HG02759 (cell line): Measurements from ENCODE around the gene CHMP1B.
A peak's percentile ranks its signal among the peaks of the same experiment; 100 is the strongest.
"Not testable (repeated sequence)": the region's sequence is repeated elsewhere in the genome, so short reads cannot be mapped to it uniquely, and the experiment has no call there.

Source experiments
- ATAC-seq: cut with Tn5 transposase; IDR thresholded peaks from one replicate; pipeline ENCODE4 v1.9.1; 2021; ENCODE audit warnings: mild to moderate bottlenecking, moderate library complexity; ENCODE audit not compliant: unreplicated experiment

Gene CHMP1B

DNA sequence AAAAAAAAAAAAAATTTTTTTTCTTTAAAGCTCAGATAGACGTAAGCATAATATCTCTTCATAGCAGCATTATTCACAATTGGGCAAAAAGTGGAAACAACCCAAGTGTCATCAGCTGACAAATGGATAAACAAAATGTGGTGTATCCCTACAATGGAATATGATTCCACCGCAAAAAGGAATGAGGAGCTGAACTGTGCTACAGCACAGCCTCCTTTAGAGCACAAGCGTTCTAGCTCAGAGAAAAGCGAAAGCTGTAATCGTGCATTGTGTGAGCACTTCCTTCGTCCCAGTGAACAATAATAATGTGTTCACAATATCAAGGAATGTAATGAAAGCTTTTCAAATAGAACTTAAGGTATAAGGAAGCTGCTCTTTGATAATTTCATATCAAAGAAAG lies 11.7 kb upstream of the CHMP1B start:
- no peak for ATAC-seq

GRCh38 chr18:11840493-11840892 lies 10.7 kb upstream of the CHMP1B start:
- no peak for ATAC-seq

GRCh38 chr18:11842562-11842961 lies 8.7 kb upstream of the CHMP1B start:
- ATAC-seq = no peak

GRCh38 chr18:11844436-11844835 lies 6.8 kb upstream of the CHMP1B start:
- no peak for ATAC-seq

GRCh38 chr18:11845654-11846053 lies 5.6 kb upstream of the CHMP1B start:
- no peak for ATAC-seq

DNA sequence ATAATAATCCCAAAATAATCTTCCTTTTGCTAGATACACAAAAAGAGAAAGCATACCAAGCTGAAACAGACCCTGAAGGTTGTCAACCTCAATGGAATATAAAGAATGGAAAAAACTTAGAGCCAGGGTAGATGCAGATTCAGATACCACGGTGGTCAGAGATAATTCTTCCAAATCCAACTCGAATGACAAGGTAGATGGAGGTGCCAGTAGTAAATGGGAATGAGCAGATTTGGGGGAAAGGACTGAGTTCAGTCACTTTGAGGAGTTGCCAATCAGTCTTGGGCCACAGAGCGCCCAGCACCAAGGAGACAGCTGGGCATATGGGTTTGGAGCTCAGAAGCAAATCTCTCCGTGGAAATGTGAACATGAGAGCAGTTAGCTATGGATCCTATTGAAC lies 3.4 kb upstream of the CHMP1B start:
- no peak for ATAC-seq

- ATAC-seq = no peak
These were observed 1.9 kb upstream of the CHMP1B start for GRCh38 chr18:11849279-11849678.

- no peak for ATAC-seq
These were observed 1.2 kb upstream of the CHMP1B start for GRCh38 chr18:11849841-11850634.

DNA sequence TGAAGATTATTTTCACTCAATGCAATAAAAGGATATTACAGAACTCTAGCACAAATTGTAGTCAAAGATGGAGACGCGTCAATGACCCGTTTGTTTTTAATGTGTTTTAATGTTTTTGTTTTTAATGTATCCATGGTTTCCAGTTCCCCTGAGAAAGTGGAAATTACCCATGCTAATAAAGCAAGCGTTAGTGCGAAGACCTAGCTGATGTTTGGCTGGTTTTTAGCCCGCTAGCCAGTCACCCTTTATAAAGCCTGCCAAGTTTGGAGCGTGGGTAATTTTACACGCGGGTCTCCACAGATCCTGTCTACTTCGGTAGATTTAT lies 430 bp upstream of the CHMP1B start:
- ATAC-seq = peak; percentile 30

GRCh38 chr18:11851806-11852337 lies 659 bp downstream of the CHMP1B start:
- ATAC-seq = peak; percentile 17

GRCh38 chr18:11854554-11854953 lies 3.3 kb downstream of the CHMP1B start:
- not testable (repeated sequence) for ATAC-seq

GRCh38 chr18:11857177-11857887 lies 6.1 kb downstream of the CHMP1B start:
- ATAC-seq = no peak

DNA sequence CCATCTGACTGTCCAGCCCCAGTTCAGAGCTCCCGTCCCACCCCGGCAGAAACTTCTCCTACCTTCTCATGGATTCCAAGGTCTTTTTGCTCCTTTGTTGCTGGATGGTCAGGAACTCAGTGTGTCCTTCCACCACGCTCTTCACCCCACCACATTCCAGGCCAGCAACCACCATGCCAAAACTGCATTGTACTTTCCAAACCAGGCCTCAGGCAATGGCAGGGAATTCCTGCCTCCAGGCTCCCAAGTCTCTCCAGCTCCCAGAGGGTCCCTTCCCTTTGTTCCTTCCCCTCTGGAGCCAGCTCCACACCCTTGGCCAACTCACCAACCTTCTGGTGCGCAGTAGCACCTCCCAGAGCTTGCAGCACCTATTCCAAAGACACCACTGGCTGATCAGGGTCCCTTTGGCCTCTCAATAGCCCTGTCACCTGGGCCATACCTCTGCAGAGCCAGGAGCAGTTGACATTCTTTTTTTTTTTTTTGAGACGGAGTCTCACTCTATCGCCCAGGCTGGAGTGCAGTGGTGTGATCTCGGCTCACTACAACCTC lies 8.1 kb downstream of the CHMP1B start:
- no peak for ATAC-seq

GRCh38 chr18:11859903-11860407 lies 8.7 kb downstream of the CHMP1B start:
- no peak for ATAC-seq

DNA sequence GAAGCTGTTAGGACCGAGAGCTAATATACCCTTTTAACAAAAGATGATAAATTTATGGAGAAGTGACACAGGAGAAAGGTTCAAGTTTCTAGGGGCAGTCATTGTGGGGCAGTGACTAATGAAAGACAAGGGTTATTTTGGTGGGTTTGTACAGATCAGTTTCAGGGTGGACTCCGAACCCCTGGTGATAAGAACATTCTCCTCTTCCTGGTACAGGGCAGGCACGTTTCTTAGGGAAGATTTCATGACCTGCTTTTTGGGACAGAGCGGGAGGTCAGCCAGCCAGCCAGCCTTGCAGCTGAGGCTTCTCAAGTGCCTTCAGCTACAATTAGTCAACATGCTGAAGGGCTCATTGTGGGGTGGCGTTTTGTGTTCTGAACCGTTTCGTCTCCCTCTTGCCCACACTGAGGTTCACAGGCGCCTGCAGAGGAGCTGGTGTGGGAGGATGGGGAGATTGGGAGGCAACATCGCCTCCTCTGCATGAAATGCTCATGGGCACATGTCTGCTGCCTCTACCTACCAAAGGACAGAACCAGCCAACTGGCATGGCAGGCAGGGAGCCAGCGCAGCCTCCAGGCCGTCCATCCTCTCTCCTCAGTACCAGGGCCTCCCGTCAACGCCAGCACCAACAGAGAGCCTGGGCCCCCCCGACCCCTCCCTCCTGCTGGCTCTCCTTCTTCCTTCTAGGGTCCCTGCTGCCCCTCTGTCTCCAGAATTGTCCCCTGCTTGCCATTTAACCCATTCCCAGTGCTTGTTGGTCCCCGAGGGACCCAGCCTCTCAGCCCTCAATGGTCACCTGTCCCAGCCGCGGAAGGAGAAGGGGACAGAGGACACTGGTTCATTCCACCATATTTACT lies 9.6 kb downstream of the CHMP1B start:
- no peak for ATAC-seq

DNA sequence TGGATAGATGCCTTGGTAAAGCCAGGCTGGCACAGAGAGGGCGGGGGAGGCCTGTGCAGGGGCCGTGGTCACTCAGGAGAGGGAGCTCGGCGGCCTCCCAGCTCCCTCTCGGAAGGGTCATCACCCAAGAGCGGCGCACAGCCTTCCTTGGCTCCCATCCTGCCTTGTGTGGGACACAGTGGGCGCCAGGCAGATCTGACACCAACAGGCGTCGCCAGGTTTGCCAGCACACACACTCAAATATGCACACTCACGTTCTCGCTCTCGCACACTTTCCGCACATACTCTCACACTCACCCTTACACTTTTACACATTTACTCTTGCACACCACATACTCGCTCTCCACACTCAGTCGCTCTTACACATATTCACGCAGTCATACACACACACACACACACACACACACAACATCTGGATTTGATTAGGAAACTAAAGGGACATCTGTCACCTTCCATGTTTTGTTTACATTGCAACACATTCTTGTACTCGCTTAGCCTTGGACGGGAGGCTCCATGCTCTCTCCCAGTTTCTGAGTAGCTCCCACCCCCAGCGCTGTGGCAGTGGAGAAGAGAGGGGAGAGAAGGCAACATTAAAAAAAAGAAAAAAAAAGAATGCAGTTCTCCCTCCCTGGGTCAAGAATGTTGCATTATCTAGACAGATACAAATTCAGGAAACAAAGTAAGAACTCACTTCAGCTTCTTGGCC lies 10.5 kb downstream of the CHMP1B start:
- no peak for ATAC-seq

DNA sequence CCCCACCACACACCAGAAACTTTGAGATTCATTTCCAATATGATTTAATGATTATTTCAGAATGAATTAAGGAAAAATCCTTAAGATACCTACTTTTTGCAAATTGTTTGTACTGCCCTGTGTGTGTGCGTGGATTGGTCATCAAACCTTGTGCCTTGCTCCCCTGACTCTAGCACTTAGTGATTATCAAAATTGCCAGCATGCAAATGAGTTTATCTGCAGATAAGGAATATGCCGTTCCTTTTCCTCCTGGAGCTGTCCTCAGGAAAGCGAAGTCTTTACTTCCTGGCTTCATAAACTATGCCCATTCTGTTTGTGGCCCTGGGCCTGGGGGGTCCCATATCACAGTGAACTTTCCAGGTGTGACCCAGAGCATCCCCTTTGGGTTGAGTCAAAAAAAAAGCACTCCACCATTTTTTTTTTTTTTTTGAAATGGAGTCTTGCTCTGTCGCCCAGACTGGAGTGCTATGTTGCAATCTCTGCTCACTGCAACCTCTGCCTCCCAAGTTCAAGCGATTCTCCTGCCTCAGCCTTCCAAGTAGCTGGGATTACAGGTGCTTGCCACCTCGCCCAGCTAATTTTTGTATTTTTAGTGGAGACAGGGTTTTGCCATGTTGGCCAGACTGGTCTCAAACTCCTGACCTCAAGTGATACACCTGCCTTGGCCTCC lies 11.4 kb downstream of the CHMP1B start:
- ATAC-seq = no peak

GRCh38 chr18:11864471-11864870 lies 13.3 kb downstream of the CHMP1B start:
- ATAC-seq = no peak

GRCh38 chr18:11865071-11865470 lies 13.9 kb downstream of the CHMP1B start:
- ATAC-seq = no peak

- no peak for ATAC-seq
These were observed 15.1 kb downstream of the CHMP1B start for GRCh38 chr18:11866329-11866728.
